GM10266 (cell line): ENCODE data around the gene RAB8A.

Source experiments
- DNase-seq: peaks from one replicate; pipeline ENCODE4 v3.0.0; 2012; ENCODE audit errors: extremely low spot score
- TF ChIP-seq, protein P1 (sequence below): IDR thresholded peaks from 2 replicates; pipeline ENCODE4 v1.5.1; 2012; ENCODE audit warnings: mild to moderate bottlenecking, low read depth; ENCODE audit not compliant: control insufficient read depth, insufficient read depth; ENCODE audit errors: missing control alignments

Gene RAB8A

DNA sequence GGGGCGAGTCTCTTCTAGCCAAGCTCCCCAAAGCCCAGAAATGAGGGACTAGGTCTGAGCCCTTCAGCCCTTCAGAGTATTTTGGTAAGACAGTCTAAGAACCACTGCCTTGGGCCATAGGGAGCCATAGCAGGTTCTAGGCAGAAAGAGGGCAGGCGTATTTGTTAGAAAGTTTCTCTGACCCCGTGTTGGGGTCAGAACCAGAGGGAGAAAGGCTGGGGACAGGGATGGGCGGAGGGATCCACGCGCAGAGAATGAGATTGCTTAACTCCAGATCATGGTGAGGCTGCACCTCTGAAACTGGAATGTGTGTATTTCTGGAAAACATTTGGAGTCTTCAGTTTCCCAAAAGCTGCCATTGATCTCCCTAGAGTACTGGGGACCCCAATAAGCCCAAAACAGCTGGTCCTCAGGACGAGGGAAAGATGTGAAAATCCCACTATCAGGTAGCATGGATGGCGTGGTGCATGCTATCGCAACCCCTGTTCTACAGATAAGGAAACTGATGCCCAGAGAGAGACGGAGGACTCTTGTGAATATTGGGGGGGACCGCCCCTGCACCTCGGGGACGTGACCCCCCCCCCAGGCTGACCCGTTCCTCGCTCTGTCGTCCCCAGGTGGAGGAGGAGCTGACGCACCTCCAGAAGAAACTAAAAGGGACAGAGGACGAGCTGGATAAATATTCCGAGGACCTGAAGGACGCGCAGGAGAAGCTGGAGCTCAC lies 36.1 kb upstream of the RAB8A start:
- TF ChIP-seq, protein P1, sequence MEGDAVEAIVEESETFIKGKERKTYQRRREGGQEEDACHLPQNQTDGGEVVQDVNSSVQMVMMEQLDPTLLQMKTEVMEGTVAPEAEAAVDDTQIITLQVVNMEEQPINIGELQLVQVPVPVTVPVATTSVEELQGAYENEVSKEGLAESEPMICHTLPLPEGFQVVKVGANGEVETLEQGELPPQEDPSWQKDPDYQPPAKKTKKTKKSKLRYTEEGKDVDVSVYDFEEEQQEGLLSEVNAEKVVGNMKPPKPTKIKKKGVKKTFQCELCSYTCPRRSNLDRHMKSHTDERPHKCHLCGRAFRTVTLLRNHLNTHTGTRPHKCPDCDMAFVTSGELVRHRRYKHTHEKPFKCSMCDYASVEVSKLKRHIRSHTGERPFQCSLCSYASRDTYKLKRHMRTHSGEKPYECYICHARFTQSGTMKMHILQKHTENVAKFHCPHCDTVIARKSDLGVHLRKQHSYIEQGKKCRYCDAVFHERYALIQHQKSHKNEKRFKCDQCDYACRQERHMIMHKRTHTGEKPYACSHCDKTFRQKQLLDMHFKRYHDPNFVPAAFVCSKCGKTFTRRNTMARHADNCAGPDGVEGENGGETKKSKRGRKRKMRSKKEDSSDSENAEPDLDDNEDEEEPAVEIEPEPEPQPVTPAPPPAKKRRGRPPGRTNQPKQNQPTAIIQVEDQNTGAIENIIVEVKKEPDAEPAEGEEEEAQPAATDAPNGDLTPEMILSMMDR = no peak
- peak; percentile 20 for DNase-seq

DNA sequence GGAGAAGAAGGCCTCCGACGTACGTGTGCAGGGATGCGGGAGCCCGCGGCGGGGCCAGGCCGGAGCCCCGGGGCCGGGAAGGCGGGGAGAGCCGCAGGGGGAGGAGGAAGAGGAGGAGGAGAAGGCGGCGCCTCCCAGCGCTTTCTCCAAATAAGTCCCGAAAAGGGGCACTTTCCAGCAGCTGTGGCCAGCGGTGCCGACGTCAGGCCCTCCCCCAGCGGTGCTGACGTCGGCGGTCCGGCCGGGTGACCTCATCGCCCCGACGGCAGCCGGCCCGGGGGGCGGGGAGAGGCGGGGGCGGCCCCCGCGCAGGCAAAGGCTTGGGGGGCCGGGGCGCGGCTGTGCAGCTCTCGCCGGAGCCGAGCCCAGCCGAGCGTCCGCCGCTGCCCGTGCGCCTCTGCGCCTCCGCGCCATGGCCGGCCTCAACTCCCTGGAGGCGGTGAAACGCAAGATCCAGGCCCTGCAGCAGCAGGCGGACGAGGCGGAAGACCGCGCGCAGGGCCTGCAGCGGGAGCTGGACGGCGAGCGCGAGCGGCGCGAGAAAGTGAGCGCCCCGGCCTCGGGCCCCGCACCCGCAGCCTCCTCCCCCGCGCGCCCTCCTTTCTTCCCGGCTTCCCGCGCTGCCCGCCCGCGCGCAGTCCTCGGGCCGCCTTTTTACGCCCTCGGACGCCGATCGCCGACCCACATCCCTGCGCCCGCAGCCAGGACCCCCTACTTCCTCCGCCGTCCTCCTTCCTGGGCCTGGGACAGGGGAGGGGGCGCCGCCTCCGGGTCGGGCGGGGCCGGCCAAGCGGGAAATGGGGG lies 35.3 kb upstream of the RAB8A start, which contains the start of gene TPM4:
Gene TPM4, plus strand, starts transcription at position 342 of the 804 bp plus-strand sequence. Its CDS starts 71 bp downstream, at position 413.
- TF ChIP-seq, protein P1 = no peak
- peak; percentile 94 for DNase-seq

DNA sequence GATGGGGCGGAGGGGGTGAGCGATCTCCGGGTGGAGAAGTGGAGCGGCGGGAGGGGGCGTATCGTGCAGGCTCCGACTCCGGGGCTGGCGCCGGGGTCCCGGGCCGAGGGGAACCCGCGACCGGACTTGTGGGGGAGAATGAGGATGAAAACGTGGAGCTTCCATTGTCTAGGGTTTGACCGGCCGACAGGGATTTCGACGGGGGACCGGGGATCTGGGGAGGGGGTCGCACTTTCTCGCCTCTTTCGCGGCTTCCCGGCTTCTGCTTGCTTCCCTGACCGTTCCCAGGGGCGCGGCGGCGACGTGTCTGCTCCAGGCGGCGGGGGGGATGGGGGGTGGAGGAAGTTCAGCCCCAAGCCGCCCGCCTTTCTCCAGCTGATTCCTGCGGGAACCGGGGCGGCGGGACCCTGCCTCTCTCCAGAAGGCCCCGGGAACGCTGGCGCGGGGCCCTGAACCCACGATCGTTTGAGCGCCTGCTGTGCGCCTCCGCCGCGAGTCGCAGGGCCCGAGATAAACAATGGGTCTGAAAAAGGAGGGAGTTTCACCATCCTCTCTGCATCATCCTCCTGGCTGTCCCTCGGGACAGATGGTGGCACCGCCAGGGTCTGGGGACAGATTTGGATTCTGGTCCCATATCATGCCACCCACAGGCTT lies 34.6 kb upstream of the RAB8A start:
- TF ChIP-seq, protein P1 = no peak
- peak; percentile 33 for DNase-seq

DNA sequence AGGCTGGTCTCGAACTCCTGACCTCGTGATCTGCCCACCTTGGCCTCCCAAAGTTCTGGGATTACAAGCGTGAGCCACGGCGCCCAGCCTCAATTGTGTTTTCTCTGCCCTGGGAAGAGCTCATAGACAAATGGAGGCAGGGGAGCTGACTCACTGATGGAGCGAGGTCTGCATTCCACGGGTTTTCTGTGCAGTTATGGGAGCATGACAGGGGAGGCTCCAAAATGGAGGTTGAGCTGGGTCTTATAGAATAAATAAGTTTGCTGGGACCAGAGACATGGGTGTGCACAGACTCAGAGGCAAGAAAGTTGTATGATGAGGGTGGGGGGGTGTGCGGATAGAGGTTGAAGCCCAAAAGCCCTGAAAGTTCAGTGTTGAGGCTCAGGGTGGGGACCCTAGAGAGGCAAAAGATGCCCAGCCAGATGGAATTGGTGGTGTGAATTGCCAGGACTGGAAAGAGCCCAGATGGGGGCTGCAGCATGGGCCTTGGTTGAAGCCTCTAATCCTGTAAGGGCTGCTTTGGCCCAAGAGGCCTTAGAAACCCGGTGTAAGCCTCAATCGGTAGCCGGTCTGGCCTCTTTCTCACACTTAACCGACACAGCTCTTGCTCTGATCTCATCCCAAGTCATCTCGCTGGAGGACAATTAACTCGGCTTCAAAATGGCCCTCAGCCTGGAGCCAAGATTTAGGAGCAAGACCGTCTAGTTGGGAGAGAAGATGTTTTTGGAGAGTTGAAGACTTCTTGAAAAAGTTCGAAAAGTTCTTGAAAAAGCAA lies 33.5 kb upstream of the RAB8A start:
- DNase-seq = peak; percentile 35
- TF ChIP-seq, protein P1 = no peak

DNA sequence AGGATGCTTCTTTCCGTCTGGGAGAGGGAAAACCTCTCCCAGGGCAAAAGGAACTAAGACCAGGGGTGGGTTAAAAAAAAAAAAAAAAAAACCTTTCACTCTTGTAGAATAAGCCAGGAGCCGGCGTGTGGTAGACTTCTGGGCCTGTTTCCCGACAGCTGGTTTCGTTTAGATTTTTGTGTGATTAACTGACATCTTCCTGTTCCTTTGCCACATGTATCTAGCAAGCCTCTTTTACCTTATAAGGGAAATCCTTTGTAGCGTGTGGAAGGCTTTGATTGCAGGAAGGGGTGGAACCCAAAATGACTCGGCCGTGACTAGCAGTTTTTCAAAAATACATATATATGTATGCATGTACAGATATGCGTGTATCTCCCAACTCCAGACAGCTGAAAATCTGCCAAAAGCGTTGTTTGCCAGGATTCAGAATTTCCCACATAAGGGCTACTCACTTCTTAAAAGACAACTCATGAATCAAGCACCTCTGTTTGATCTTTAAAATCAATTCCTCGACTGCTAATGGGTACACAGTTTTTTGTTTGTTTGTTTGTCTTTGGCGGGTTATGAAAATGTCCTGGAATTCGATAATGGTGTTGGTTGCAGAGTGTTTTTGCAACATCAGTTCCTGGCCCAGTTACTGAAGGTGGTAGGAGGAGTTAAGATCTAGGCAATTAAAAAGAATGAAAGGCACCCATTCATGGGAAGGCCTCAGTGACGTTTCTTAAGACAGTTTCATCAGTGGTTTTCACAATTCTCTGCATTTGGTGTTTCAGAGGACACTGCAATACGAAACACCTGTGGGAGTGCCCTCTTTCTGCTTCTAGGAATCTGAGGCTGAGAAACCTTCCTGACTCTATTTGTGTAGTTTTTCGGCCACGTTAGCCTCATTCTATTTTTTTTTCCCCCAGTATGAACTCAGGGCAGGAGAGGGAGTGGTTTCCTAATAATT lies 32.7 kb upstream of the RAB8A start:
- TF ChIP-seq, protein P1 = no peak
- DNase-seq = peak; percentile 81
